Hepatocyte (in vitro differentiated cells): ENCODE results near the gene PSMG3. TPM values are rescaled to one million over a fixed set of nuclear protein-coding genes. Genes with fewer than 3 reads are reported as not detected.

Experiments used
- DNase-seq: peaks from one replicate; pipeline ENCODE4 v3.0.0-alpha.2; 2016; ENCODE audit warnings: low spot score
- H2AFZ ChIP-seq: fragments of 200-600 bp; sonication (generic); 2 replicates; pipeline ENCODE4 v1.6.0; 2016; ENCODE audit warnings: antibody characterized with exemption, mild to moderate bottlenecking
- H3K27ac ChIP-seq: fragments of 200-600 bp; sonication (generic); 2 replicates; pipeline ENCODE4 v1.5.1; 2016; ENCODE audit warnings: mild to moderate bottlenecking
- H3K27me3 ChIP-seq: fragments of 200-600 bp; sonication (generic); 2 replicates; pipeline ENCODE4 v1.6.1; 2016
- H3K36me3 ChIP-seq: fragments of 200-600 bp; sonication (generic); replicated peaks from 2 replicates; pipeline ENCODE4 v1.5.1; 2016; ENCODE audit warnings: low read depth; ENCODE audit not compliant: insufficient read depth
- H3K4me1 ChIP-seq: fragments of 200-600 bp; sonication (generic); 2 replicates; pipeline ENCODE4 v1.5.1; 2016; ENCODE audit warnings: mild to moderate bottlenecking, moderate library complexity; ENCODE audit not compliant: insufficient read depth
- H3K4me2 ChIP-seq: fragments of 200-600 bp; sonication (generic); 2 replicates; pipeline ENCODE4 v1.6.0; 2016
- H3K4me3 ChIP-seq: fragments of 200-600 bp; sonication (generic); 2 replicates; pipeline ENCODE4 v1.5.1; 2016; ENCODE audit warnings: mild to moderate bottlenecking
- H3K79me2 ChIP-seq: fragments of 200-600 bp; sonication (generic); 2 replicates; pipeline ENCODE4 v1.6.0; 2017; ENCODE audit warnings: mild to moderate bottlenecking
- H3K9me2 ChIP-seq: fragments of 200-600 bp; sonication (generic); replicated peaks from 2 replicates; pipeline ENCODE4 v1.6.0; 2017; ENCODE audit warnings: mild to moderate bottlenecking; ENCODE audit not compliant: insufficient read depth
- H3K9me3 ChIP-seq: fragments of 200-600 bp; sonication (generic); 2 replicates; pipeline ENCODE4 v1.5.1; 2016; ENCODE audit warnings: low read depth, mild to moderate bottlenecking
- H4K20me1 ChIP-seq: fragments of 200-600 bp; sonication (generic); 2 replicates; pipeline ENCODE4 v1.6.0; 2016; ENCODE audit warnings: mild to moderate bottlenecking; ENCODE audit not compliant: insufficient read depth, poor library complexity, severe bottlenecking
- EZH2 ChIP-seq: fragments of 200-600 bp; sonication (generic); IDR thresholded peaks from 2 replicates; pipeline ENCODE4 v1.6.1; 2016; ENCODE audit warnings: antibody characterized with exemption, mild to moderate bottlenecking, borderline replicate concordance
- EZH2phosphoT487 ChIP-seq: fragments of 200-600 bp; sonication (generic); IDR thresholded peaks from one replicate; pipeline ENCODE4 v1.6.1; 2018; ENCODE audit warnings: antibody characterized with exemption, mild to moderate bottlenecking, low read depth, moderate library complexity; ENCODE audit not compliant: unreplicated experiment, severe bottlenecking
- WGBS: methylation state at CpG from one replicate; pipeline ENCODE4 v1.1.6; 2016; ENCODE audit warnings: low lambda C conversion rate; ENCODE audit errors: missing lambda C conversion rate; 5-methylcytosine and 5-hydroxymethylcytosine counted together
- polyA plus RNA-seq: library from polyadenylated mRNA; unstranded; fragments of >200 nt; fragmentation: Nextera tagmentation; extraction: Ambion mirVana; gene quantifications from 2 replicates; pipeline ENCODE4 v1.2.1, GENCODE V29; 2016
- total RNA-seq: library from RNA; depleted of rRNA; stranded (reverse); fragments of >200 nt; gene quantifications from 2 replicates; pipeline ENCODE4 v1.2.3, GENCODE V29; 2014
- TF ChIP-seq, protein P1 (sequence below): fragments of 200-600 bp; sonication (generic); IDR thresholded peaks from 2 replicates; pipeline ENCODE4 v1.5.1; 2016; ENCODE audit warnings: antibody characterized with exemption, mild to moderate bottlenecking; ENCODE audit not compliant: poor library complexity

The PSMG3 gene
- total and polyA plus RNA-seq, 2 experiments from 2014 or later, result 42.7 to 44.8 TPM

DNA sequence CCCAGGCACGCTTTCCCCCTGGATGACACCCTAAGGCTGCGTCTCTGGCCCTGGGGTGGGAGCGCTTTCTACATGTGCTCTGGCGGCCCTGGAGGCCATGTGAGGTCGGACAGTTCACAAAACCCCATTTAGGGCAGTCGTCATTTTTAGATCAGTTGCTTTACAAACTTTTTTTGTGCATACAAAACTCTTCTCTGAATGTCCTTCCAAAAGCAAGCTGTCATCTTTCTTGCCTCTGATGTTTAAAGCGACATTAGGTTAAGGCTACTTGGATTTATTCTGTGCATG, 33.4 kb downstream of the PSMG3 start:
- Histone ChIP-seq H3K4me2 (peak overlapping the region; percentile 83), H4K20me1 (peaks cover 6% of the 10 kb centered on the region), H3K9me3 (no peaks in the 10 kb centered on the region), H2AFZ (no peak overlapping the region), H3K9me2 (no peaks in the 10 kb centered on the region), H3K4me1 (peaks cover 59% of the 10 kb centered on the region), H3K36me3 (no peaks in the 10 kb centered on the region), H3K4me3 (no peak overlapping the region), H3K27ac (peak overlapping the region; percentile 99), H3K79me2 (peaks cover 68% of the 10 kb centered on the region), H3K27me3 (no peaks in the 10 kb centered on the region)
- WGBS, result 76% methylated on average over 7 of the region's 7 CpGs
- no peak for DNase-seq
- TF ChIP-seq EZH2phosphoT487 (no peak), EZH2 (no peak)
- TF ChIP-seq, protein P1, sequence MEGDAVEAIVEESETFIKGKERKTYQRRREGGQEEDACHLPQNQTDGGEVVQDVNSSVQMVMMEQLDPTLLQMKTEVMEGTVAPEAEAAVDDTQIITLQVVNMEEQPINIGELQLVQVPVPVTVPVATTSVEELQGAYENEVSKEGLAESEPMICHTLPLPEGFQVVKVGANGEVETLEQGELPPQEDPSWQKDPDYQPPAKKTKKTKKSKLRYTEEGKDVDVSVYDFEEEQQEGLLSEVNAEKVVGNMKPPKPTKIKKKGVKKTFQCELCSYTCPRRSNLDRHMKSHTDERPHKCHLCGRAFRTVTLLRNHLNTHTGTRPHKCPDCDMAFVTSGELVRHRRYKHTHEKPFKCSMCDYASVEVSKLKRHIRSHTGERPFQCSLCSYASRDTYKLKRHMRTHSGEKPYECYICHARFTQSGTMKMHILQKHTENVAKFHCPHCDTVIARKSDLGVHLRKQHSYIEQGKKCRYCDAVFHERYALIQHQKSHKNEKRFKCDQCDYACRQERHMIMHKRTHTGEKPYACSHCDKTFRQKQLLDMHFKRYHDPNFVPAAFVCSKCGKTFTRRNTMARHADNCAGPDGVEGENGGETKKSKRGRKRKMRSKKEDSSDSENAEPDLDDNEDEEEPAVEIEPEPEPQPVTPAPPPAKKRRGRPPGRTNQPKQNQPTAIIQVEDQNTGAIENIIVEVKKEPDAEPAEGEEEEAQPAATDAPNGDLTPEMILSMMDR, result no peak

DNA sequence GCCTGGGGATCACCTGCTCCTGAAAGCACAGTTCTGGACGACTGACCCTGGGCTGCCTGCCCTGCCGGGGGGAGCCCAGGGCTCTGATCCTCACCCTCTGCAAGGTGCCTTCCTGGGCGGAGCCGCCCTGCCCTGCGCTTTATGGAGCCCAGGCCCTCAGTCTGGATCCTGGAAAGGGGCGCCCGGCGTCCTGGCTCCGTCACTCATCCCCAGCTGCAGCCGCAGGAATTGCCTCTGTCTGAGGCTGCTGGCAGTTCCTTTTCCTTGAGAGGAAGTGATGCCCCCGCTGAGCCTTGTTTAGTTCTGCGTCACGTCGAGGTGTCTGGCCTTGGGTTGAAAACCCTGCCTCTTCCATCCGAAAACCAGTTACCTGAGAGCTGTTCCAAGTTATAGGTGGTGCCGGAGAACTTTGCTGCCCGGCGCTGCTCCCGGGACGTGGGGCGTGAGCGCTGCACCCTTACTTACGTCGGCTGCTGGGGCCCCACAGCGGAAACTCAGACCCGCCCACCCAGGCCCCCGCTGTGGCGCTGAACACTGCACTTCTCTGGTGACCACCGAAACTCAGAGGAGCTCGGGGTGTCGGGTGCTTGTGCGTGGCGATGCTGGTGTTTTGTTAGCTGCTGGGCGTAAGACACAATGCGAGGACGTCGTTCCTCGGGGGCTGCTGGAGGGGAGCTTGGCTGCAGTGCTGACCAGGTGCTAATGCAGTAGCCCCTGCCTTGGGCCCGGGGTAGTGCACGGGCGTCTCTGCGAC, 34.0 kb downstream of the PSMG3 start:
- TF ChIP-seq EZH2 (no peak), EZH2phosphoT487 (no peak)
- TF ChIP-seq, protein P1, result no peak
- Histone ChIP-seq H3K9me3 (no peaks in the 10 kb centered on the region), H4K20me1 (peaks cover 6% of the 10 kb centered on the region), H3K27me3 (no peaks in the 10 kb centered on the region), H2AFZ (no peak overlapping the region), H3K36me3 (no peaks in the 10 kb centered on the region), H3K4me3 (no peak overlapping the region), H3K79me2 (peaks cover 70% of the 10 kb centered on the region), H3K9me2 (no peaks in the 10 kb centered on the region), H3K4me2 (peak overlapping the region; percentile 83), H3K27ac (peak overlapping the region; percentile 99), H3K4me1 (peaks cover 59% of the 10 kb centered on the region)
- 88% methylated on average over 37 of the region's 42 CpGs for WGBS
- no peak for DNase-seq

DNA sequence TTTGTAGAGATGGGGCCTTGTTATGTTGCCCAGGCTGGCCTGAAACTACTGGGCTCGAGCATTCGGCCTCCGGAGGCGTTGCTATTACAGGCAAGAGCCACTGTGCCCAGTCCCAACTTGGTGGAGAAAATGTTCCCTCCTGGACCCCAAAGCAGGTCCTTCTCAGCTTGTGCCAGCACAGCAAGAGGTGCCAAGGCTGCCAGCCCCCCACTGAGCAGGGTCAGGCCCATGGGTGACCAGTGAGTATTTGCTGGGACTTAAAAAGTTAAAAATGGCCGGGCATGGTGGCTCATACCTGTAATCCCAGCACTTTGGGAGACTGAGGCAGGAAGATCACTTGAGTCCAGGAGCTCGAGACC, 34.8 kb downstream of the PSMG3 start:
- peaks cover 72% of the 10 kb centered on the region for H3K79me2 ChIP-seq
- no peaks in the 10 kb centered on the region for H3K9me3 ChIP-seq
- H3K27me3 ChIP-seq, result no peaks in the 10 kb centered on the region
- TF ChIP-seq EZH2phosphoT487, result no peak
- TF ChIP-seq EZH2, result no peak
- no peak for DNase-seq
- 82% methylated on average over 6 of the region's 6 CpGs for WGBS
- H3K9me2 ChIP-seq, result no peaks in the 10 kb centered on the region
- no peak overlapping the region for H3K27ac ChIP-seq
- H3K4me1 ChIP-seq, result peaks cover 59% of the 10 kb centered on the region
- H3K36me3 ChIP-seq, result no peaks in the 10 kb centered on the region
- no peak overlapping the region for H3K4me3 ChIP-seq
- no peak overlapping the region for H3K4me2 ChIP-seq
- H2AFZ ChIP-seq, result no peak overlapping the region
- peaks cover 6% of the 10 kb centered on the region for H4K20me1 ChIP-seq

DNA sequence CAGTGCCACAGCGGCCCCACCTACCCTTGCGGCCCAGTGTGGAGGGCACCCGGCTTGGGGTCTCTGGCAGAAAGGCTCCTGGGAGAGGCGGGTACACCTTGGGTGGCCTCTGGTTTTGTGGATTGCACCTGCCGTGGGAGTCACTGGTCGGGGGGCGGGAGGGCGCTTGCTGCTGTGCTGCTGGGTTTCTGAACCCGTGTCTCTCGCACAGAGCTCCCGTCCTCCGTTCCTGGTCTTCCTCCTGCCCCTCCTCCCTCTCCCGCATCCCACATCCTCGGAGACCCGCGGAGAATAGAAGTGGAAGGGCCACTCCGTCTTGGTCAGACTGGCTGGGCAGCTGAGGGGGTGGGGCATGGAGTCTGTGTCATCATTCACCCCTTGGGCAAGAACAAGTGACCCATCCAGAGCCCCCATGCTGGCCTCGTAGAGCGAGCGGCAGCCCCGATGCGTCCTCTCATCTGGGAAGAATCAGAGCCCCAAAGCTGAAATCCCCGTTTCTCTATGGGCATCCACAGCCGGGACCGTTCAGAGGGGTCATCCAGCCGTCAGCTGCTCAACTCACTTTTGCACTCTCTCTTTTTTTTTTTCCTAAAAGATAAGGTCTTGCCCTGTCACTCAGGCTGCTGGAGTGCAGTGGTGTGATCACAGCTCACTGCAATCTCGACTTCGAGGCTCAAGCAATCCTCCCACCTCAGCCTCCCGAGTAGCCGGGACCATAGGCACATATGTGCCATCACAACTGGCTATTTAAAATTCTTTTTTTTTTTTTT, 35.3 kb downstream of the PSMG3 start:
- Histone ChIP-seq H3K79me2 (peaks cover 73% of the 10 kb centered on the region), H3K4me2 (peak overlapping the region; percentile 88), H3K4me1 (peaks cover 59% of the 10 kb centered on the region), H3K9me2 (no peaks in the 10 kb centered on the region), H4K20me1 (peaks cover 6% of the 10 kb centered on the region), H3K36me3 (no peaks in the 10 kb centered on the region), H3K27me3 (no peaks in the 10 kb centered on the region), H3K27ac (peak overlapping the region; percentile 98), H2AFZ (no peak overlapping the region), H3K9me3 (no peaks in the 10 kb centered on the region), H3K4me3 (no peak overlapping the region)
- 88% methylated on average over 30 of the region's 30 CpGs for WGBS
- TF ChIP-seq, protein P1, result no peak
- no peak for TF ChIP-seq EZH2phosphoT487
- TF ChIP-seq EZH2, result no peak
- DNase-seq, result no peak
